Mesothelial cell of epicardium (in vitro differentiated cells): ENCODE data around the gene SLCO3A1. TPM values are rescaled to one million over a fixed set of nuclear protein-coding genes. Genes with fewer than 3 reads are reported as not detected.

Source experiments
- DNase-seq, 2 experiments: peaks; one replicate each; pipeline ENCODE4 v3.0.0; 2021; ENCODE audit warnings: low spot score in 2 of 2; ENCODE audit not compliant: unreplicated experiment in 2 of 2
- H3K27ac Mint-ChIP-seq: 2 replicates; pipeline ENCODE4 v1.8.0; 2021; ENCODE audit warnings: mixed read lengths
- H3K27me3 Mint-ChIP-seq: 2 replicates; pipeline ENCODE4 v1.8.0; 2021; ENCODE audit warnings: low read depth, mixed read lengths
- H3K36me3 Mint-ChIP-seq: 2 replicates; pipeline ENCODE4 v1.8.0; 2021; ENCODE audit warnings: mixed read lengths
- H3K4me1 Mint-ChIP-seq: 2 replicates; pipeline ENCODE4 v1.8.0; 2021; ENCODE audit warnings: mixed read lengths
- H3K4me3 Mint-ChIP-seq: 2 replicates; pipeline ENCODE4 v1.8.0; 2021; ENCODE audit warnings: mild to moderate bottlenecking, moderate library complexity, mixed read lengths
- H3K9me3 Mint-ChIP-seq: 2 replicates; pipeline ENCODE4 v1.8.0; 2021; ENCODE audit warnings: mixed read lengths
- total RNA-seq: library from RNA; stranded (reverse); gene quantifications from 3 replicates; pipeline ENCODE4 v1.2.1, GENCODE V29; 2021
- TF ChIP-seq, protein P1 (sequence below): fragments of 200-600 bp; sonication (generic); IDR thresholded peaks from one replicate; pipeline ENCODE4 v1.5.0; 2021; ENCODE audit warnings: antibody characterized with exemption; ENCODE audit not compliant: unreplicated experiment

Gene SLCO3A1
- total RNA-seq, 1 donor from 2014 or later, result 1.9 TPM

DNA sequence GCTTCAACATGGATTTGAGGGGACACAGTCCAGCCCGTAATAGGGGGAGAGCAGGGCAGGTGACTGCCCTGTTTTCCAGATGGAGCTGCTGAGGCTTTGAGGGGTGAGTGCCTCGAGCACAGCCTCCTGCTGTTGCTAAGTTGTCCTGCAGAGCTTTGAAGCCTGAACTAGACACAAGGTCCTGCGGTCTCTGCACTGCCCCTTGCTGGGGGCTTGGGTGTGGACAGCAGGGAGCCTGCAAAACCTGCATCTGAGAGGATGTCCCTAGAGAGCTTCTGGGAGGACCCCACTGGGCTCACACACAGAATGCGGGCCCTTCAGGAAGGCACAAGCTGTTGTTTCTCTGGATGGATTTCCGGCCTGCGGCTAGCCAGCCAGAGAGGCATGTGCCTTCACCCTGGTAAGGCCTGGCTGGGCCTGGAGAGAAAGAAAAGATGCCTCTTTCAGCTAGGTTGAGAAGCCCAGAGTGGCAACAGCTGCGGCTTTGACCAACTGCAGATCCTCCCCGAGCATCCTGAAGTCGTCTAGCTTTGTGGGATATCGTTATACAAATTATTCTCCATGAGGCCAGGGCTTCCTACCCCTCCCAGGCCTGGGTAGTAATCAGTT is 226.2 kb downstream of the SLCO3A1 start:
- TF ChIP-seq, protein P1, sequence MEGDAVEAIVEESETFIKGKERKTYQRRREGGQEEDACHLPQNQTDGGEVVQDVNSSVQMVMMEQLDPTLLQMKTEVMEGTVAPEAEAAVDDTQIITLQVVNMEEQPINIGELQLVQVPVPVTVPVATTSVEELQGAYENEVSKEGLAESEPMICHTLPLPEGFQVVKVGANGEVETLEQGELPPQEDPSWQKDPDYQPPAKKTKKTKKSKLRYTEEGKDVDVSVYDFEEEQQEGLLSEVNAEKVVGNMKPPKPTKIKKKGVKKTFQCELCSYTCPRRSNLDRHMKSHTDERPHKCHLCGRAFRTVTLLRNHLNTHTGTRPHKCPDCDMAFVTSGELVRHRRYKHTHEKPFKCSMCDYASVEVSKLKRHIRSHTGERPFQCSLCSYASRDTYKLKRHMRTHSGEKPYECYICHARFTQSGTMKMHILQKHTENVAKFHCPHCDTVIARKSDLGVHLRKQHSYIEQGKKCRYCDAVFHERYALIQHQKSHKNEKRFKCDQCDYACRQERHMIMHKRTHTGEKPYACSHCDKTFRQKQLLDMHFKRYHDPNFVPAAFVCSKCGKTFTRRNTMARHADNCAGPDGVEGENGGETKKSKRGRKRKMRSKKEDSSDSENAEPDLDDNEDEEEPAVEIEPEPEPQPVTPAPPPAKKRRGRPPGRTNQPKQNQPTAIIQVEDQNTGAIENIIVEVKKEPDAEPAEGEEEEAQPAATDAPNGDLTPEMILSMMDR, result no peak
- no peak for DNase-seq
- H3K4me3 Mint-ChIP-seq, result no peak overlapping the region
- H3K4me1 Mint-ChIP-seq, result no peaks in the 10 kb centered on the region
- H3K27ac Mint-ChIP-seq, result no peak overlapping the region
- no peaks in the 10 kb centered on the region for H3K36me3 Mint-ChIP-seq
- no peaks in the 10 kb centered on the region for H3K9me3 Mint-ChIP-seq
- H3K27me3 Mint-ChIP-seq, result peaks cover 24% of the 10 kb centered on the region

DNA sequence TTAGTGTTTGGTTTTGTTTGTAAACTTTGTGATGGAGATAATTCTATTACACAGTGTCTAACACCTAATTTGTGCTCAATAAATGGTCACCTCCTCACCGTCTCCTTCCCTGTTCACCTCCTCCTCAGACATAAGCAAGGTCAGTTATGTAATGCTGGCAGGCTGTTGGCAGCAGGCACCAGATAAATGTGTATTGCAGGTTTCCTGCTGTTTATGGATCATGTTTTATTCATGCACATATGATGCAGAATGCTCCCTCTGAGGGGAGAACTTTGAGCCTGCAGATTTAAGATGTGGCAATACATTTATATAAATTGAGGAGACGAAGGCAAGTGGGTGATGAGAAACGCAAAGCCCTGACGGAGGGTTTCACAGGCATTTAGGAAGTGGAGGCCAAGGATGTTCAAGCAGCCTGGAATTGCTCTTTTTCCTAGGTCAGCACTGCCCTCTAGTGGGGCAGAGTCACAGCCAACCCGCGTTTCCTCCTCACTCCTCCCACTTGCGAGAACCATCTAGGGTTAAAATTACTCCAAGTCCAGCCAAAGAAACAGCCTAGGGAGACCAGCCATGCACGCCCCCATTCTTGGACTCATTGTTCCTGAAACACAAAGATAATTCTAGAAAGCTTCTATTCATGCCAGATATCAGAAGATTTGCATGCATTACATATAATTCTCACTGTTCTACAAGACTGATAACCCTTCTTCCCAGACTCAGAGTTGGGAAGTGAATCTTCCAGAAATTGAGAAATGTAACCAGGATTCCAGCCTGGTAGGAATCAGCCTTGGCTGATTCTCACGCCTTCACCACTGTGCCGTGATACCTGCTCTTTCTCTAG is 228.7 kb downstream of the SLCO3A1 start:
- H3K4me3 Mint-ChIP-seq, result no peak overlapping the region
- DNase-seq, result peak in 1 of 2 experiments; percentile 66
- no peaks in the 10 kb centered on the region for H3K36me3 Mint-ChIP-seq
- peaks cover 15% of the 10 kb centered on the region for H3K27me3 Mint-ChIP-seq
- TF ChIP-seq, protein P1, result peak; percentile 70
- H3K4me1 Mint-ChIP-seq, result no peaks in the 10 kb centered on the region
- no peaks in the 10 kb centered on the region for H3K9me3 Mint-ChIP-seq
- no peak overlapping the region for H3K27ac Mint-ChIP-seq

DNA sequence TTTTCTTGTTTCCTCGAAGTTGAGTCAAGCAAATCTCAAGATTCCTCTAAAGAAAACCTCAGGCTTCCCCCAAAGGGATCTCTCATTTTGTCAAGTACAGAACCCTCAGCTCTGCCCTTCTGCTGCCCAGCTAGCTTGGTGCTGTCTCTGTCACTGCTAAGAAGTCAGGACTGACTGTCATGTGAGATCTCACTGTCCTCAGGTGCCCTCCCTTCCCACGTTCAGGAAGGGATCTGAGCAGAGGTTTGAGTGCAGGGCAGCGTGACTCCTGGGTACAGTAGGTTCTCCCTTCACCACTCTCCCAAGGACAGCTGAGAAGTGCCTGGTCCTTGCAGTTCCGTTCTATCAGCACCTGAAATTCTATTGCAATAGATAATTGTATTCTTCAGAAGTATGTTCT is 229.7 kb downstream of the SLCO3A1 start:
- Mint-ChIP-seq H3K36me3 (no peaks in the 10 kb centered on the region), H3K4me3 (no peak overlapping the region), H3K4me1 (no peaks in the 10 kb centered on the region), H3K27ac (no peak overlapping the region), H3K27me3 (peaks cover 13% of the 10 kb centered on the region), H3K9me3 (no peaks in the 10 kb centered on the region)
- TF ChIP-seq, protein P1, result no peak
- no peak for DNase-seq

DNA sequence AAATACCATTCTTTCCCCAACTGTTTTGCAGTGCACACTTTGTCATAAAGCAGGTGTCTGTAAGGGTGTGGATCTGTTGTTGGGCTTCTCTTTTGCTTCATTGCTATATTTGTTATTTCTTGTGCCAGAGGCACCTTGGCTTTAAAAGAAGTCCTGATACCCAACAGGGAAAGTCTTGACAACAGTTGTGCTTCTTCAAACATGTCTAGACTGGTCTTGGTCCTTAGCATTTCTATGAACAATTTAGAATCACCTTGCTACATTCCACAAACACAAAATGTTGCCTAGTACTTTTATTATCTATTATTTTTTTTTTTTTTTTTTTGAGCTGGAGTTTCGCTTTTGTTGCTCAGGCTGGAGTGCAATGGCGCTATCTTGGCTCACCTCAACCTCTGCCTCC is 233.7 kb downstream of the SLCO3A1 start:
- Mint-ChIP-seq H3K4me1 (no peaks in the 10 kb centered on the region), H3K27me3 (peaks cover 18% of the 10 kb centered on the region), H3K4me3 (no peak overlapping the region), H3K27ac (no peak overlapping the region), H3K36me3 (no peaks in the 10 kb centered on the region), H3K9me3 (no peaks in the 10 kb centered on the region)
- no peak for DNase-seq
- TF ChIP-seq, protein P1, result no peak

GRCh38 chr15:92091155-92091734 is 237.7 kb downstream of the SLCO3A1 start:
- DNase-seq, result peak; percentile 52 to 84
- TF ChIP-seq, protein P1, result peak; percentile 72
- no peaks in the 10 kb centered on the region for H3K4me1 Mint-ChIP-seq
- H3K9me3 Mint-ChIP-seq, result no peaks in the 10 kb centered on the region
- no peak overlapping the region for H3K27ac Mint-ChIP-seq
- H3K36me3 Mint-ChIP-seq, result no peaks in the 10 kb centered on the region
- no peak overlapping the region for H3K4me3 Mint-ChIP-seq
- peaks cover 29% of the 10 kb centered on the region for H3K27me3 Mint-ChIP-seq
